ENCODE measurements around the gene GRAMD1B.
A peak's percentile ranks its signal among the peaks of the same experiment; 100 is the strongest.
"Not testable (repeated sequence)": the region's sequence is repeated elsewhere in the genome, so short reads cannot be mapped to it uniquely, and the experiment has no call there.

Gene GRAMD1B

DNA sequence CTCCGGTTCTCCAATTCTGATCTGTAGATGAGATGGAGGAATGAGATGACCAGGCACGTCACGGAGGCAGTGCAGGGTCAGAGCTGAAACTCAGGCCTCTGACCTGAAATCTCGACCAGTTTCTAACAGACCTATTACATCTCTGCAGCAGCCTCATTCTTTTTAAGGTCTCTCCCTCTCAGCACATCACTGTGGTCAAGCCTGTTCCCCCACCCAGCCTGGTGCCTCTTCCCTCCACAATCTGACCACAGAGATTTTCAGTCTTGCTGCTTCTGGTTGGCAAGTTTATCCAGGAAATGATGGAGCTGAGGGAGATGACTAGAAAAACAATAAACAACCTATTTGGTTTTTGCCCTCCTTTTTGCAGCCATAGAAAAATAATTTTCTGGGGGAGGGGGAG lies 9.5 kb downstream of the GRAMD1B start:
- no peak for DNase-seq (ENCODE audit: low read depth in 2 of 2, low spot score in 1 of 2)

- no peak for DNase-seq (ENCODE audit: low read depth in 2 of 2, low spot score in 1 of 2)
Observed at GRCh38 chr11:123441161-123441560, 11.1 kb downstream of the GRAMD1B start.

DNA sequence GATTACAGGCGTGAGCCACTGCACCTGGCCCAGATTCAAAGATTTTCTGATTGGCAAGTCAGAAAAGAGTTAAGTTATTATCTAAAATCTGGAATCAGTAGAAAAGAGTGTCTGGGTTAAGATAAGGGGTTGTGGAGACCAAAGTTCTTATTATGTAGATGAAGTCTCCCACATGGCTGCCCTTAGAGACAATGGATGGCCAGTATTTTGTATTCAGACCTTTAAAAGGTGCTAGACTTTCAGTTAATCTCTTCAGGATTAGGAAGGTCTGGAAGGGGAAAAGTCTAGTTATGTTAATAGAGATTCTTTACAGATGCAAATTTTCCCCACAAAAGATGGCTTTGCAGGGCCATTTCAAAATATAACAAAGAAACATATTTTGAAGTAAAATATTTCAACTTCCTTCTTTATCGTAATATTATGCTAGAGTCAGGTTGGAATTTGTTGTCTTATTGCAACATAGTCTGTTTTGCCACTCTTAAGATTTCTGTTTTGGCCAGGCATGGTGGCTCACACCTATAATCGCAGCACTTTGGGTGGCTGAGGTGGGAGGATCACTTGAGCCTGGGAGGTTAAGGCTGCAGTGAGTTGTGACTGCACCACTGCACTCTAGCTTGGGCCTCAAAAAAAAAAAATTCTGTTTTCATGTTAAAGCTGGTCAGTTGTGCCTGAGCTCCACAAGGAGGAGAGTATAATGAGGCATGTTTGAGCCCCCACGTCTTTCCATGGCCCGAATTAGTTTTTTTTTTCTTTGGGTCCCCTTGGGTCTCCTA lies 14.0 kb downstream of the GRAMD1B start:
- no peak for DNase-seq (ENCODE audit: low read depth in 2 of 2, low spot score in 1 of 2)

GRCh38 chr11:123448823-123449222 lies 18.8 kb downstream of the GRAMD1B start:
- no peak for DNase-seq (ENCODE audit: low read depth in 2 of 2, low spot score in 1 of 2)

DNA sequence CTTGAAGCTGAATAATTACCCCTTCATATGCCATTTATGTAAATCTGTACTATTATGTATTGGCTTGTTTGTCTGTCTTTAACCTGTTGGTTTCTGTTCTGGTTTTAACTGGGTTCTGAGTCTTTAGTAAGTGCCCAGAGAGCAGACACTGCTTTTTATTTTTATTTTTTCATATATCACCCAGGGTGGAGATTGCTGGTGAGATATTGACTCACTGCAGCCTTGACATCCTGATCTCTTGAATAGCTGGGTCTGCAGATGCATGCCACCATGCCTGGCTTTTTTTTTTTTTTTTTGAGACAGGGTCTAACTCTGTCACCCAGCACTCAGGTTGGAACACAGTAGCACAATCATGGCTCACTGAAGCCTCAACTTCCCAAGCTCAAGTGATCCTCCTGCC lies 19.4 kb downstream of the GRAMD1B start:
- no peak for DNase-seq (ENCODE audit: low read depth in 2 of 2, low spot score in 1 of 2)

DNA sequence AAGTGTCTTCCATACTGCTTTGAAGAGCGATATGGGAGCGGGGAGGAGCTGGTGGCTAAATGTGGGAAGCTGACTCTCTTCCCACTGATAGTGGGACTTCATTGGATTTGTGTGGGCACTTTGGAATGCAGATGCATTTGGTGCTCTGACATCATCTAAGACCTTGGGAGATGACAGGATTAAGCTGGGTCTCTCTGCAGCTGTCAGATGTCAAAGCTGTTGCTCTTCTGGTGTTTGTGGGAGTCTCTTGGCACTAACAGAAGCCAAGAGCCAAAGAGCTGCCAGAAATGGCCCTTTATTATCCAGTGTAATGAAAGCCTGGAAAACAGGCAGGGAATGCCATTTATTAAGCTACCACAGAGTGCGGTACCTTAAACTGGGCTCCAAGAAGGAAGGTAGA lies 20.6 kb downstream of the GRAMD1B start:
- DNase-seq (ENCODE audit: low read depth in 2 of 2, low spot score in 1 of 2), result no peak

- DNase-seq (ENCODE audit: low read depth in 2 of 2, low spot score in 1 of 2), result no peak
Observed at GRCh38 chr11:123451183-123451781, 21.2 kb downstream of the GRAMD1B start.

GRCh38 chr11:123452794-123453193 lies 22.7 kb downstream of the GRAMD1B start:
- DNase-seq (ENCODE audit: low read depth in 2 of 2, low spot score in 1 of 2), result no peak

DNA sequence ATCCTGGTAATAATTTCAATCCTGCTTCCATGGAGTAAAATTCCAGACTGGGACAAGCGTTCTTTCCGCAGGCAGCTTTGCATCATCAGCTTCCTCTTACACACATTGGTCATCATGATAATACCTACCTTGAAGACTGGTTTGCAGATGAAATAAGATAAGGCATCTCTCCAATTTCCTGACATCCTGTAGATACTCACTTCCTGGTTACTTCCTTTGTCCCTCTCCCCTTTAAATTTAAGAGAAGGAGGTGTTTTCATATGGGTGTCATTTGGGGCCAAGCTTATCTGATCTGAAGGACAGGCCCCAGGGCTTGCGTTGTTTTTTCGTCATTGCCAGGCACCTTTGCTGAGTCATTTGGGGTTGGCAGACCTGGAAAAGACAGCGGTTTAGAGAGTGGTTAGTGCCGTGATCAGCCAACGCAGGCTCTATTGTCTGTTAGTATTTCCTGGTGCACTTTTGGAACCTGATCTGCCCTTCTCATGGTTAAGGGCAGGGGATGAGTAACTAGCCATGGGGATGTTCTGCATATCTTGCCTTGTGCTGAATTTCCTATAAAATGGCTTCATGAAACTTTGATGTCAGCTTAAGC lies 24.1 kb downstream of the GRAMD1B start:
- DNase-seq (ENCODE audit: low read depth in 2 of 2, low spot score in 1 of 2), result peak in 1 of 2 donors; percentile 25

- DNase-seq (ENCODE audit: low read depth in 2 of 2, low spot score in 1 of 2), result no peak
Observed at GRCh38 chr11:123454796-123455195, 24.7 kb downstream of the GRAMD1B start.

DNA sequence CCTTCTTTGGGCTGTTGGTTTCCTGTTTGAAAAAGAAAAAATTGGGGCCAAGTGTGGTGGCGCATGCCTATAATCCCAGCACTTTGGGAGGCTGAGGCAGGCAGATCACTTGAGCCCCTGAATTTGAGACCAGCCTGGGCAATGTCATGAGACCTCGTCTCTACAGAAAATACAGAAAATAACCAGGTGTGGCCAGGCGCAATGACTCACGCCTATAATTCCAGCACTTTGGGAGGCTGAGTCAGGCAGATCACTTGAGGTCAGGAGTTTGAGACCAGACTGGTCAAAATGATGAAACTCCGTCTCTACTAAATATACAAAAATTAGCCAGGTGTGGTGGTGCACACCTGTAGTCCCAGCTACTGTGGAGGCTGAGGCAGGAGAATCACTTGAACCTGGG lies 26.4 kb downstream of the GRAMD1B start:
- DNase-seq (ENCODE audit: low read depth in 2 of 2, low spot score in 1 of 2), result not testable (repeated sequence)

DNA sequence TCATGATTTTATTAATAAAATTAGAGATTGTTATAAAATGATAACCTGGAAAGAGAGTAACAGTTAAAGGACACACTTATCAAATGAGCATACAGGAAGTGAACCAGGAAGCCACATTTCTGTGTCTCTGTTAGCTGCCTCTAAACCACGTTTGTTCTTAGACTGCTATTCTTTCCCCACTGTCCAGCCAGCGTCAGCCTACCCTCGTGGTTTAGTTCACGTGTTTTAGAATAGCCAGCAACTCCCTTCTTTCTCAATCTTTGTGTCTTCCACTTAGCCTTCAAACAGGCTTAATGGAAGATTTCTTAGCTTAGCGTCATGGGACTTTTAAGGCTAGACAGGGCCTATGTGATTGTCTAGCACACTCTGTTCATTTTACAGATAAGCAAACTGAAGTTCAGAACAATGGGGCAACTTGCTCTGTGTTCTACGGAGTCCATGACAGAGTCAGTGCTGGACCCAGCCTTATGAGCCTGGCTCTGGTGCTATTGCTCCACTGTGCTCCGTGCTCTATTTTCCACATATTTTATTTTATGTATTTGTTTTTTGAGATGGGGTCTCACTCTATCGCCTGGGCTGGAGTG lies 27.2 kb downstream of the GRAMD1B start:
- no peak for DNase-seq (ENCODE audit: low read depth in 2 of 2, low spot score in 1 of 2)

DNA sequence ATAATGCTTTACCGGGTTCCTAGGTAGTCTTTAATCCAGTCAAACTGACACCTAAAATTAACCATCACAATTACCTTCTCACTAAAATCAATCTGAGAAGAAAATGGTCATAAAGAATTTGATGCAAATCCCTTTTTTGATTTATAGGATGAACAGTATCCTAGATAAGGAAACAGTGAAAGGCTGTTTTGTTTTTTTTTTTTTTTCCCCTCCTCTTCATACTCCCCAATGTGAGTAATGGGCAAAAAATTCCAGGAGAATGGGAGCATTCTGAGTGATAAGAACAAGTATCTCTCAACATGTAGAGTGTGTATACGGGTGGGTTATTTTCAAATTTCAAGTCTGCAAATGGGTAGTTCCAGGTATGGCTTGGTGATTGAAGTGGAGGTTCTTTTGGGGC lies 28.4 kb downstream of the GRAMD1B start:
- no peak for DNase-seq (ENCODE audit: low read depth in 2 of 2, low spot score in 1 of 2)

GRCh38 chr11:123460012-123460700 lies 30.1 kb downstream of the GRAMD1B start:
- DNase-seq (ENCODE audit: low read depth in 2 of 2, low spot score in 1 of 2), result no peak

DNA sequence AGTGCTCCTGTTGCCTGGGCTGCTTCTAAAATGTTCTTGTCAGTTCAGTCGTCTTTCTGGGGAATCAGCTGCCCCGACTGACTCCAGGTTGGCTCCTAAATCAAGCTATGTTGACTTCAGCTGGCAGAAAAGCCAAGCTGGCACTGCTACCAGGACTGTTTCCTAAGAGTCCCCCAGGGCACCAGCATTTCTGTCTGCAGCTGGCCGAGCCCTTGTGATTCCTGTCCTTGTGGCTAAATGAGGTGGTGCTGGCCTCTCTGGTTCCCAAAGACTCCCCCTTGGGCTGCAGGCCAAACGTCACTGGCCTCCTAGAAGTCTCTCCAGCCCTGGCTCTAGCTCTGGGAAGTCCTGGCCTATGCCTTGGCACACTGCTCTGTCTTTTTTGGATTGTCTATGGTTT lies 31.1 kb downstream of the GRAMD1B start:
- DNase-seq (ENCODE audit: low read depth in 2 of 2, low spot score in 1 of 2), result no peak

GRCh38 chr11:123465667-123466066 lies 35.6 kb downstream of the GRAMD1B start:
- not testable (repeated sequence) for DNase-seq (ENCODE audit: low read depth in 2 of 2, low spot score in 1 of 2)

DNA sequence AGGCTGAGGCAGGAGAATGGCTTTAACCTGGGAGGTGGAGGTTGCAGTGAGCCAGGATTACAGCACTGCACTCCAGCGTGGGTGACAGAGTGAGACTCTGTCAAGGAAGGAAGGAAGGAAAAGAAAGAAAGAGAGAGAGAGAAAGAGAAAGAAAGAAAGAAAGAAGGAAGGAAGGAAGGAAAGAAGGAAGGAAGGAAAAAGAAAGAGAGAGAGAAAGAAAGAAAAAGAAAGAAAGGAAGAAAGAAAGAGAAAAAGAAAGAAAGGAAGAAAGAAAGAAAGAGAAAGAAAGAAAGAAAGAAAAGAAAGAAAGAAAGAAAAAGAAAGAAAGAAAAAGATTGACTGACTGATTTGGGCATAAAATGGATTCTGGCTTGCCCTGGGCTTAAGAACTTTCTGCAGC lies 36.1 kb downstream of the GRAMD1B start:
- not testable (repeated sequence) for DNase-seq (ENCODE audit: low read depth in 2 of 2, low spot score in 1 of 2)

- no peak for DNase-seq (ENCODE audit: low read depth in 2 of 2, low spot score in 1 of 2)
Observed at GRCh38 chr11:123469089-123469488, 39.0 kb downstream of the GRAMD1B start.

DNA sequence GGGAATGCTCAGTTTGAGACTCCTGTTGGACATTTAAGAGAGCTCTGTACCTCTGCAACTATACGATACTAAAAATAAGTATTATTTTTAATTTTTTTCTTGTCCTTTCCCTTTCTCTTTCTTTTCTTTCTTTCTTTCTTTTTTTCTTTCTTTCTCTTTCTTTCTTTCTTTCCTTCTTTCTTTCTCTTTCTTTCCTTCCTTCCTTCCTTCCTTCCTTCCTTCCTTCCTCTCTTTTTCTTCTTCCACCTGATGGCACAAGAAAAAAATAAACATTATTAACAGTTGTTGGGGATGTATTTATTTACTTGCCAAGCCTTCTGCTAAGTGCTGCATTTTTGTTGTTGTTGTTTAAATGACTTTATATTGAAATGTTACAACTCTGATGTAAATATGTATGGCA lies 39.5 kb downstream of the GRAMD1B start:
- no peak for DNase-seq (ENCODE audit: low read depth in 2 of 2, low spot score in 1 of 2)

GRCh38 chr11:123470842-123471241 lies 40.8 kb downstream of the GRAMD1B start:
- DNase-seq (ENCODE audit: low read depth in 2 of 2, low spot score in 1 of 2), result no peak

- DNase-seq (ENCODE audit: low read depth in 2 of 2, low spot score in 1 of 2), result no peak
Observed at GRCh38 chr11:123472236-123472935, 42.3 kb downstream of the GRAMD1B start.
